ENCODE measurements around the gene B4GALT3.

B4GALT3 gene

GRCh38 chr1:161185282-161185682, 8.0 kb upstream of the B4GALT3 start:
- DNase-seq, result peak; percentile 99

GRCh38 chr1:161182214-161182613, 4.9 kb upstream of the B4GALT3 start:
- no peak for DNase-seq

- DNase-seq, result peak; percentile 62 to 64
Measured at GRCh38 chr1:161180639-161181038, 3.3 kb upstream of the B4GALT3 start.

GRCh38 chr1:161179698-161180097, 2.4 kb upstream of the B4GALT3 start:
- DNase-seq, result no peak

- DNase-seq, result peak in 1 of 2 experiments; percentile 36
Measured at GRCh38 chr1:161177936-161178244, 583 bp upstream of the B4GALT3 start.

GRCh38 chr1:161176468-161177111, 717 bp downstream of the B4GALT3 start:
- DNase-seq, result no peak

GRCh38 chr1:161175771-161176453, 1.4 kb downstream of the B4GALT3 start:
- DNase-seq, result no peak

GRCh38 chr1:161174911-161175310, 2.4 kb downstream of the B4GALT3 start:
- DNase-seq, result no peak

GRCh38 chr1:161173711-161174110, 3.6 kb downstream of the B4GALT3 start:
- DNase-seq, result no peak

GRCh38 chr1:161172776-161173376, 4.4 kb downstream of the B4GALT3 start:
- no peak for DNase-seq

GRCh38 chr1:161172349-161172748, 5.0 kb downstream of the B4GALT3 start:
- DNase-seq, result no peak

GRCh38 chr1:161171696-161172095, 5.6 kb downstream of the B4GALT3 start:
- no peak for DNase-seq

- peak; percentile 7 to 23 for DNase-seq
Measured at GRCh38 chr1:161171191-161171590, 6.1 kb downstream of the B4GALT3 start.

- no peak for DNase-seq
Measured at GRCh38 chr1:161168906-161169305, 8.4 kb downstream of the B4GALT3 start.

GRCh38 chr1:161166669-161167548, 10.4 kb downstream of the B4GALT3 start:
- DNase-seq, result peak; percentile 21 to 48

- peak; percentile 99 for DNase-seq
Measured at GRCh38 chr1:161165742-161166668, 11.3 kb downstream of the B4GALT3 start, which contains the start of gene PPOX. PPOX (plus strand) TSS chr1:161166426; CDS start chr1:161166848, 422 bp downstream.

- DNase-seq, result no peak
Measured at GRCh38 chr1:161164901-161165610, 12.3 kb downstream of the B4GALT3 start.

- DNase-seq, result no peak
Measured at GRCh38 chr1:161163793-161164192, 13.5 kb downstream of the B4GALT3 start.

- DNase-seq, result no peak
Measured at GRCh38 chr1:161162806-161163205, 14.5 kb downstream of the B4GALT3 start.

GRCh38 chr1:161162052-161162451, 15.3 kb downstream of the B4GALT3 start:
- DNase-seq, result no peak

GRCh38 chr1:161161652-161162051, 15.7 kb downstream of the B4GALT3 start:
- no peak for DNase-seq
